Loucy (cell line): ENCODE results near the gene PLCL1.

Experiments used
- H2AFZ ChIP-seq: fragments of 200-600 bp; sonication (generic); 2 replicates; pipeline ENCODE4 v1.6.0; 2016; ENCODE audit warnings: antibody characterized with exemption, mild to moderate bottlenecking, low read length, moderate library complexity
- H3F3A ChIP-seq: fragments of 200-600 bp; 2 replicates; pipeline ENCODE4 v1.6.0; 2016; ENCODE audit warnings: antibody characterized with exemption, low read depth, mild to moderate bottlenecking
- H3K27me3 ChIP-seq: fragments of 200-600 bp; sonication (generic); 2 replicates; pipeline ENCODE4 v1.6.1; 2014; ENCODE audit warnings: low read length, mild to moderate bottlenecking; ENCODE audit not compliant: insufficient read depth, poor library complexity, severe bottlenecking
- H3K36me3 ChIP-seq: fragments of 200-600 bp; sonication (generic); 2 replicates; pipeline ENCODE4 v1.6.1; 2016; ENCODE audit warnings: low read length; ENCODE audit not compliant: insufficient read depth
- H3K4me1 ChIP-seq: fragments of 200-600 bp; sonication (generic); 2 replicates; pipeline ENCODE4 v1.5.1; 2014; ENCODE audit warnings: low read length, mild to moderate bottlenecking; ENCODE audit not compliant: insufficient read depth, poor library complexity, severe bottlenecking
- H3K4me2 ChIP-seq: fragments of 200-600 bp; sonication (generic); 2 replicates; pipeline ENCODE4 v1.6.0; 2014; ENCODE audit warnings: antibody characterized with exemption, low read length, low read depth, mild to moderate bottlenecking; ENCODE audit not compliant: poor library complexity, severe bottlenecking
- H3K4me3 ChIP-seq: fragments of 200-600 bp; sonication (generic); 2 replicates; pipeline ENCODE4 v1.5.1; 2014; ENCODE audit warnings: low read length, mild to moderate bottlenecking, mixed read lengths; ENCODE audit not compliant: poor library complexity, severe bottlenecking
- H3K79me2 ChIP-seq: fragments of 200-600 bp; sonication (generic); 2 replicates; pipeline ENCODE4 v1.6.1; 2014; ENCODE audit warnings: low read length; ENCODE audit not compliant: insufficient read depth
- H3K9ac ChIP-seq: fragments of 200-600 bp; sonication (generic); 2 replicates; pipeline ENCODE4 v1.6.0; 2014; ENCODE audit warnings: mild to moderate bottlenecking, low read depth, low read length, moderate library complexity; ENCODE audit not compliant: poor library complexity, severe bottlenecking
- H3K9me2 ChIP-seq: fragments of 200-600 bp; sonication (generic); replicated peaks from 2 replicates; pipeline ENCODE4 v1.6.1; 2016; ENCODE audit warnings: low read depth, low read length, mixed read lengths
- H3K9me3 ChIP-seq: fragments of 200-600 bp; sonication (generic); 2 replicates; pipeline ENCODE4 v1.6.1; 2014; ENCODE audit warnings: mild to moderate bottlenecking, antibody characterized with exemption, low read length, low read depth; ENCODE audit not compliant: insufficient read depth
- H4K20me1 ChIP-seq: fragments of 200-600 bp; sonication (generic); 2 replicates; pipeline ENCODE4 v1.6.0; 2014; ENCODE audit warnings: antibody characterized with exemption, low read length, mild to moderate bottlenecking; ENCODE audit not compliant: insufficient read depth, poor library complexity, severe bottlenecking
- EZH2phosphoT487 ChIP-seq: fragments of 200-600 bp; IDR thresholded peaks from 2 replicates; pipeline ENCODE4 v1.6.1; 2018; ENCODE audit warnings: antibody characterized with exemption, mild to moderate bottlenecking, moderate library complexity, borderline replicate concordance
- TF ChIP-seq, protein P1 (sequence below): fragments of 200-600 bp; sonication (generic); conservative IDR thresholded peaks from 2 replicates; pipeline ENCODE4 v1.5.1; 2014; ENCODE audit warnings: mild to moderate bottlenecking, antibody characterized with exemption, low read length

The PLCL1 gene

DNA sequence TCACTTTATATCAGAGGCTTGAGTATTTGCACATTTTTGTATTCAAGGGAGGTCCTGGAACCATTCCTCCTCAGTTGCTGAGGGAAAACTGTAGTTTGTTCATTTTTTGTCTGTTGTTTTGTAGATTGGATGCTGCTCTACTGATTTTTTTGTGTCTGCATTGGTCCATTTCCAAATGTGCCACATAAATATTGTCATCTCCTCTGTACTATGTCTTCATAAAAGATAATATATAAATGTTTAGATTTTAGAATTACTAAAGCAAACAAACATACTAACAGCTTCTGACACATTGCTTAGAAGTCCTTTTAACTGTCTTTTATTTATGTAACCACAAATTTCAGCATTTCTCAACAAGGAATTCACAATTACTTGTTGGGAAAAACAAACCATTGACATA is 356.8 kb downstream of the PLCL1 start:
- H3K4me1 ChIP-seq: no peaks in the 10 kb centered on the region
- H3K9ac ChIP-seq: no peak overlapping the region
- H3F3A ChIP-seq: no peaks in the 10 kb centered on the region
- H3K9me3 ChIP-seq: peaks cover 4% of the 10 kb centered on the region; the same call in 1 of the 2 replicates
- TF ChIP-seq EZH2phosphoT487: no peak
- TF ChIP-seq, protein P1, sequence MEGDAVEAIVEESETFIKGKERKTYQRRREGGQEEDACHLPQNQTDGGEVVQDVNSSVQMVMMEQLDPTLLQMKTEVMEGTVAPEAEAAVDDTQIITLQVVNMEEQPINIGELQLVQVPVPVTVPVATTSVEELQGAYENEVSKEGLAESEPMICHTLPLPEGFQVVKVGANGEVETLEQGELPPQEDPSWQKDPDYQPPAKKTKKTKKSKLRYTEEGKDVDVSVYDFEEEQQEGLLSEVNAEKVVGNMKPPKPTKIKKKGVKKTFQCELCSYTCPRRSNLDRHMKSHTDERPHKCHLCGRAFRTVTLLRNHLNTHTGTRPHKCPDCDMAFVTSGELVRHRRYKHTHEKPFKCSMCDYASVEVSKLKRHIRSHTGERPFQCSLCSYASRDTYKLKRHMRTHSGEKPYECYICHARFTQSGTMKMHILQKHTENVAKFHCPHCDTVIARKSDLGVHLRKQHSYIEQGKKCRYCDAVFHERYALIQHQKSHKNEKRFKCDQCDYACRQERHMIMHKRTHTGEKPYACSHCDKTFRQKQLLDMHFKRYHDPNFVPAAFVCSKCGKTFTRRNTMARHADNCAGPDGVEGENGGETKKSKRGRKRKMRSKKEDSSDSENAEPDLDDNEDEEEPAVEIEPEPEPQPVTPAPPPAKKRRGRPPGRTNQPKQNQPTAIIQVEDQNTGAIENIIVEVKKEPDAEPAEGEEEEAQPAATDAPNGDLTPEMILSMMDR: no peak
- H3K9me2 ChIP-seq: no peaks in the 10 kb centered on the region
- H3K27me3 ChIP-seq: no peaks in the 10 kb centered on the region
- no peak overlapping the region for H2AFZ ChIP-seq
- no peak overlapping the region for H3K4me2 ChIP-seq
- H3K79me2 ChIP-seq: no peaks in the 10 kb centered on the region
- H3K4me3 ChIP-seq: no peak overlapping the region
- no peaks in the 10 kb centered on the region for H3K36me3 ChIP-seq
- H4K20me1 ChIP-seq: no peaks in the 10 kb centered on the region

DNA sequence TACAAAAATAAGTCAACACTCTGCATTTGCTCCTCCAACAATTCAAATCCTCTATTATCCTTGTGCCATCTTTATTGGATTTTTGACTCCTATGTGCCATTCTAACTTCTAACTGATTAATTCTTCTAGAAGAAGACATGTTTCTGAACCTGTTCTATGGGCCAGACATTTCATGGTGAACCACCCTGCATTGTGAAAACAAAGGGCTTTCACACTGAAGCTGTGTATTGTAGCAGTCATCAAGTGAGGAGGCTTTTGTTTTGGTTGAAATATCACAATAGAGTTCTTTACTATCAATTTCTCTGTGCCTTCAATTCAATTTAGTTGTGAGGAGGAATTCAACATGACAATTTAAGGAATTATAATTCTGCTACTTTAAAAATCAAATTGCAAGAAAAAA is 357.9 kb downstream of the PLCL1 start:
- Histone ChIP-seq H3K79me2 (no peaks in the 10 kb centered on the region), H3K4me3 (no peak overlapping the region), H3K36me3 (no peaks in the 10 kb centered on the region), H3K4me1 (no peaks in the 10 kb centered on the region), H3K9ac (no peak overlapping the region), H3F3A (no peaks in the 10 kb centered on the region), H3K9me2 (no peaks in the 10 kb centered on the region), H3K27me3 (no peaks in the 10 kb centered on the region), H3K9me3 (peaks cover 4% of the 10 kb centered on the region; the same call in 1 of the 2 replicates), H4K20me1 (no peaks in the 10 kb centered on the region), H3K4me2 (no peak overlapping the region), H2AFZ (no peak overlapping the region)
- TF ChIP-seq EZH2phosphoT487: no peak
- TF ChIP-seq, protein P1: no peak

DNA sequence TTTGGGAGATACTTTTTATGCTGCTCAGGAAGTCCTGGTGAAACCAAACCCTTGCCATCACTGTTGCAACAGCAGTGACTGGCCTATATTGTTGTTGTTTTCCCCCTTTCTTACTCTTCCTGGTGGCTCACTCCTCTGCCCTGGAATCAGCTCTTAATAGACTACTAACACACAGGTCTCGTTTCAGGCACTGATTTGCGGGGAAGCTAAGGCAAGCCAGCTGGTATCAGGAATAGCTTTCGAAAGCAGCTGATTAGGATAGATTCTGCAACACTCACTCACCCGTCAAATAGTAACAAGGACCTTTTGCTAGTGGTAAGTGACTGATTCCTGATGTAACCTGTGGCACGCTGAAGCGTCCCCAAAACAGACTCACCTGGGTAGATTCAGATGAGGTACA is 360.4 kb downstream of the PLCL1 start:
- H2AFZ ChIP-seq: no peak overlapping the region
- H3K9me3 ChIP-seq: no peaks in the 10 kb centered on the region
- H3K9me2 ChIP-seq: no peaks in the 10 kb centered on the region
- no peaks in the 10 kb centered on the region for H4K20me1 ChIP-seq
- H3K79me2 ChIP-seq: no peaks in the 10 kb centered on the region
- H3K4me2 ChIP-seq: no peak overlapping the region
- no peaks in the 10 kb centered on the region for H3F3A ChIP-seq
- H3K4me3 ChIP-seq: no peak overlapping the region
- no peak overlapping the region for H3K9ac ChIP-seq
- H3K27me3 ChIP-seq: no peaks in the 10 kb centered on the region
- no peaks in the 10 kb centered on the region for H3K4me1 ChIP-seq
- no peaks in the 10 kb centered on the region for H3K36me3 ChIP-seq
- no peak for TF ChIP-seq EZH2phosphoT487
- TF ChIP-seq, protein P1: no peak
